ENCODE measurements around the gene CA12.
A peak's percentile ranks its signal among the peaks of the same experiment; 100 is the strongest.

The CA12 gene

GRCh38 chr15:63352808-63353207 is 28.8 kb downstream of the CA12 start:
- no peak overlapping the region for H3K4me3 ChIP-seq (ENCODE audit: low read length)
- TF ChIP-seq CTCF (IDR thresholded peaks at IDR 0.05; ENCODE audit: insufficient read depth, low read depth, low read length, missing control alignments), result no peak
- DNase-seq (ENCODE audit: low read depth), result no peak

- H3K4me3 ChIP-seq (ENCODE audit: low read length), result no peak overlapping the region
- no peak for DNase-seq (ENCODE audit: low read depth)
- no peak for TF ChIP-seq CTCF (IDR thresholded peaks at IDR 0.05; ENCODE audit: insufficient read depth, low read depth, low read length, missing control alignments)
These were observed 30.5 kb downstream of the CA12 start for GRCh38 chr15:63351170-63351569.

- no peak overlapping the region for H3K4me3 ChIP-seq (ENCODE audit: low read length)
- TF ChIP-seq CTCF (IDR thresholded peaks at IDR 0.05; ENCODE audit: insufficient read depth, low read depth, low read length, missing control alignments), result no peak
- DNase-seq (ENCODE audit: low read depth), result no peak
These were observed 31.4 kb downstream of the CA12 start for GRCh38 chr15:63350178-63350621.

GRCh38 chr15:63349621-63350020 is 32.0 kb downstream of the CA12 start:
- H3K4me3 ChIP-seq (ENCODE audit: low read length), result no peak overlapping the region
- DNase-seq (ENCODE audit: low read depth), result no peak
- no peak for TF ChIP-seq CTCF (IDR thresholded peaks at IDR 0.05; ENCODE audit: insufficient read depth, low read depth, low read length, missing control alignments)

GRCh38 chr15:63349156-63349555 is 32.5 kb downstream of the CA12 start:
- TF ChIP-seq CTCF (IDR thresholded peaks at IDR 0.05; ENCODE audit: insufficient read depth, low read depth, low read length, missing control alignments), result no peak
- DNase-seq (ENCODE audit: low read depth), result peak; percentile 87
- H3K4me3 ChIP-seq (ENCODE audit: low read length), result no peak overlapping the region

GRCh38 chr15:63348392-63348791 is 33.3 kb downstream of the CA12 start:
- no peak for TF ChIP-seq CTCF (IDR thresholded peaks at IDR 0.05; ENCODE audit: insufficient read depth, low read depth, low read length, missing control alignments)
- no peak overlapping the region for H3K4me3 ChIP-seq (ENCODE audit: low read length)
- peak; percentile 87 for DNase-seq (ENCODE audit: low read depth)

GRCh38 chr15:63347074-63347857 is 34.4 kb downstream of the CA12 start:
- DNase-seq (ENCODE audit: low read depth), result no peak
- TF ChIP-seq CTCF (IDR thresholded peaks at IDR 0.05; ENCODE audit: insufficient read depth, low read depth, low read length, missing control alignments), result no peak
- H3K4me3 ChIP-seq (ENCODE audit: low read length), result no peak overlapping the region
